ENCODE measurements around the gene SLC7A1.

DNA sequence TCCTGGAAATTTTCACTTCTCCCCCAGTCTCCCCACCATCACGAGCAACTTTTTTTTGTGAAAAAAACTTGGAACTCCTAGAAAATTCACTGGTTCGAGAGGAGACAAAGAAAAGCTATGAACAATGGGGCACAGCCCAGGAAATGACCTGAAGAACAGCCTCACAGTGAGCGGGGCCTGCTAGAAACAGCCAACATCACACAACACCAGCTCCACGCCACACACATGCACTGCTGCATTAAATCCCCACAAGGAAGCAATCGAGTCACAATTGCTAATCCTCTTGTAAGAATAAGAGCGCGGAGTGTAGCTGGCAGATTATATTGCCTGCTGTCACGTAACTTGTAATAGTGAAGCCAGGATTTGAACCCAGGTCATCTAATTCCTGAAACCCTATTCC, 48.8 kb downstream of the SLC7A1 start:
- TF ChIP-seq, protein P1, sequence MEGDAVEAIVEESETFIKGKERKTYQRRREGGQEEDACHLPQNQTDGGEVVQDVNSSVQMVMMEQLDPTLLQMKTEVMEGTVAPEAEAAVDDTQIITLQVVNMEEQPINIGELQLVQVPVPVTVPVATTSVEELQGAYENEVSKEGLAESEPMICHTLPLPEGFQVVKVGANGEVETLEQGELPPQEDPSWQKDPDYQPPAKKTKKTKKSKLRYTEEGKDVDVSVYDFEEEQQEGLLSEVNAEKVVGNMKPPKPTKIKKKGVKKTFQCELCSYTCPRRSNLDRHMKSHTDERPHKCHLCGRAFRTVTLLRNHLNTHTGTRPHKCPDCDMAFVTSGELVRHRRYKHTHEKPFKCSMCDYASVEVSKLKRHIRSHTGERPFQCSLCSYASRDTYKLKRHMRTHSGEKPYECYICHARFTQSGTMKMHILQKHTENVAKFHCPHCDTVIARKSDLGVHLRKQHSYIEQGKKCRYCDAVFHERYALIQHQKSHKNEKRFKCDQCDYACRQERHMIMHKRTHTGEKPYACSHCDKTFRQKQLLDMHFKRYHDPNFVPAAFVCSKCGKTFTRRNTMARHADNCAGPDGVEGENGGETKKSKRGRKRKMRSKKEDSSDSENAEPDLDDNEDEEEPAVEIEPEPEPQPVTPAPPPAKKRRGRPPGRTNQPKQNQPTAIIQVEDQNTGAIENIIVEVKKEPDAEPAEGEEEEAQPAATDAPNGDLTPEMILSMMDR (IDR thresholded peaks at IDR 0.05 in 8 of 11, conservative IDR thresholded peaks at IDR 0.05 in 3 of 11) = no peak
- no peak for TF ChIP-seq POLR2AphosphoS5 (IDR thresholded peaks at IDR 0.05)

Measured in spleen (tissue), 7 donors.